ENCODE data around the gene CD93. TPM values are rescaled to one million over a fixed set of nuclear protein-coding genes. Genes with fewer than 3 reads are reported as not detected.

CD93 gene, protein sequence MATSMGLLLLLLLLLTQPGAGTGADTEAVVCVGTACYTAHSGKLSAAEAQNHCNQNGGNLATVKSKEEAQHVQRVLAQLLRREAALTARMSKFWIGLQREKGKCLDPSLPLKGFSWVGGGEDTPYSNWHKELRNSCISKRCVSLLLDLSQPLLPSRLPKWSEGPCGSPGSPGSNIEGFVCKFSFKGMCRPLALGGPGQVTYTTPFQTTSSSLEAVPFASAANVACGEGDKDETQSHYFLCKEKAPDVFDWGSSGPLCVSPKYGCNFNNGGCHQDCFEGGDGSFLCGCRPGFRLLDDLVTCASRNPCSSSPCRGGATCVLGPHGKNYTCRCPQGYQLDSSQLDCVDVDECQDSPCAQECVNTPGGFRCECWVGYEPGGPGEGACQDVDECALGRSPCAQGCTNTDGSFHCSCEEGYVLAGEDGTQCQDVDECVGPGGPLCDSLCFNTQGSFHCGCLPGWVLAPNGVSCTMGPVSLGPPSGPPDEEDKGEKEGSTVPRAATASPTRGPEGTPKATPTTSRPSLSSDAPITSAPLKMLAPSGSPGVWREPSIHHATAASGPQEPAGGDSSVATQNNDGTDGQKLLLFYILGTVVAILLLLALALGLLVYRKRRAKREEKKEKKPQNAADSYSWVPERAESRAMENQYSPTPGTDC
- 10 to 100 TPM; 14.2 to 19.2 TPM for total RNA-seq

DNA sequence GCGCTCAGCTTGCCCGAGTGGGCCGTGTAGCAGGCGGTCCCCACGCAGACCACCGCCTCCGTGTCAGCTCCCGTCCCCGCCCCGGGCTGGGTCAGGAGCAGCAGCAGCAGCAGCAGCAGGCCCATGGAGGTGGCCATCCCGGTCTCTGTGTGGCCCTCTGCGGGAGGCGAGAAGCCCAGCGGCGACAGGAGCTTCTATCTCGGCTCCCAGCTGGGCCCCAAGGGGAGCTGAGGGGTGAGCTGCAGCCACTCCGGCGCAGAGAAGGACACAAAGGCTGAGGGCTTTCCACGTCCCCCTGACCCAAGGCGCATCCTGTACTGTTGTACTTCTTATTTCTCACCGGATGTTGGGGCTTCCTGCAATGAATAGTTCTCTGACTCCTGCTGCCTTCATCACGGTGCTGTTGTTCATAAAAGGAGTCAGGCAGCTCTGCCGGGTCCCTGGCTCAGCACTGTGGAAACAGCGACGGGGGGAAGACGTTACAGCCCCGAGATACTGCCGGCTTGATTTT lies at the start of gene CD93:
TSS of gene CD93 (minus strand) at position 269 of the 511 bp plus-strand sequence. CDS start at position 137, 132 bp downstream.
- WGBS, 2 donors = 31 to 51% methylated on average over 17 to 23 of the region's 28 CpGs
- intact Hi-C loops (cut with DNase I) = no loop called here
- no peaks in the 10 kb centered on the region for H3K27me3 ChIP-seq
- no peaks in the 10 kb centered on the region for H3K9me3 ChIP-seq
- H3K27ac ChIP-seq = peak within 1 kb of the TSS; percentile 19 to 69 (median 54)
- ATAC-seq (no peak), DNase-seq (peak in 2 of 4 donors; percentile 15 to 50)
- H3K36me3 ChIP-seq (replicated peaks in 1 of 2; ENCODE audit: insufficient read depth in 1 of 2, low read depth in 2 of 2) = no peaks in the 10 kb centered on the region
- H3K4me1 ChIP-seq = peaks cover under 1% of the 10 kb centered on the region
- H3K4me3 ChIP-seq = no peak within 1 kb of the TSS
- TF ChIP-seq, protein P1, sequence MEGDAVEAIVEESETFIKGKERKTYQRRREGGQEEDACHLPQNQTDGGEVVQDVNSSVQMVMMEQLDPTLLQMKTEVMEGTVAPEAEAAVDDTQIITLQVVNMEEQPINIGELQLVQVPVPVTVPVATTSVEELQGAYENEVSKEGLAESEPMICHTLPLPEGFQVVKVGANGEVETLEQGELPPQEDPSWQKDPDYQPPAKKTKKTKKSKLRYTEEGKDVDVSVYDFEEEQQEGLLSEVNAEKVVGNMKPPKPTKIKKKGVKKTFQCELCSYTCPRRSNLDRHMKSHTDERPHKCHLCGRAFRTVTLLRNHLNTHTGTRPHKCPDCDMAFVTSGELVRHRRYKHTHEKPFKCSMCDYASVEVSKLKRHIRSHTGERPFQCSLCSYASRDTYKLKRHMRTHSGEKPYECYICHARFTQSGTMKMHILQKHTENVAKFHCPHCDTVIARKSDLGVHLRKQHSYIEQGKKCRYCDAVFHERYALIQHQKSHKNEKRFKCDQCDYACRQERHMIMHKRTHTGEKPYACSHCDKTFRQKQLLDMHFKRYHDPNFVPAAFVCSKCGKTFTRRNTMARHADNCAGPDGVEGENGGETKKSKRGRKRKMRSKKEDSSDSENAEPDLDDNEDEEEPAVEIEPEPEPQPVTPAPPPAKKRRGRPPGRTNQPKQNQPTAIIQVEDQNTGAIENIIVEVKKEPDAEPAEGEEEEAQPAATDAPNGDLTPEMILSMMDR (IDR thresholded peaks at IDR 0.05) = no peak
- peak in 2 of 3 donors; percentile 60 to 62 for TF ChIP-seq POLR2A (IDR thresholded peaks at IDR 0.05)

DNA sequence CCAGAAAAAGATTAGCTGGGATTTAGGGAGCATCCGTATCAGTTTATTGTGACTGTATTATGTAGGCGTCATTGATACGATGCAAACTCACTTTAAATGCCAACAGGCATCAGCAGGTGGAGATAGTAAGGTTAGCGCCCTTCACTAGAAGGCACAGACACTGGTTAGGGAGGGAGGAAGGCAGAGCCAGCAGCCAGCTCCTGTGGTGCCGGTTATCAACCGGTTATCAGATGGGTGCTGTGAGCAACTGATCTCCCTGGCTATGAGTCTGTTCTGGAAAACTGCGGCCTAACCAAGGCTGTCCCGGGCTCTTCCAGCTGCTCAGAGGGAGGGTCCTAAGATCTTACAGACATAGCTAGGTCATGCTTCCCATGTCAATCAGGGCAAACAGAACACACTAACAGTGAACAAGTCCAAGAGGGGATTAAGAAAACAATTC lies 47.5 kb upstream of the CD93 start:
- no peak for ATAC-seq
- 79 to 82% methylated on average over 8 of the region's 8 CpGs for whole genome bisulfite sequencing, 2 donors
- no peak overlapping the region for H3K4me3 ChIP-seq
- H3K27ac ChIP-seq = no peak overlapping the region
- no peaks in the 10 kb centered on the region for H3K27me3 ChIP-seq
- no peaks in the 10 kb centered on the region for H3K36me3 ChIP-seq (replicated peaks in 1 of 2; ENCODE audit: insufficient read depth in 1 of 2, low read depth in 2 of 2)
- no peaks in the 10 kb centered on the region for H3K9me3 ChIP-seq
- H3K4me1 ChIP-seq = no peaks in the 10 kb centered on the region
- peak in 1 of 4 donors; percentile 1 for DNase-seq
- intact Hi-C loops (cut with DNase I) = no loop called here
- TF ChIP-seq POLR2A (IDR thresholded peaks at IDR 0.05) = no peak
- TF ChIP-seq, protein P1 (IDR thresholded peaks at IDR 0.05) = no peak

DNA sequence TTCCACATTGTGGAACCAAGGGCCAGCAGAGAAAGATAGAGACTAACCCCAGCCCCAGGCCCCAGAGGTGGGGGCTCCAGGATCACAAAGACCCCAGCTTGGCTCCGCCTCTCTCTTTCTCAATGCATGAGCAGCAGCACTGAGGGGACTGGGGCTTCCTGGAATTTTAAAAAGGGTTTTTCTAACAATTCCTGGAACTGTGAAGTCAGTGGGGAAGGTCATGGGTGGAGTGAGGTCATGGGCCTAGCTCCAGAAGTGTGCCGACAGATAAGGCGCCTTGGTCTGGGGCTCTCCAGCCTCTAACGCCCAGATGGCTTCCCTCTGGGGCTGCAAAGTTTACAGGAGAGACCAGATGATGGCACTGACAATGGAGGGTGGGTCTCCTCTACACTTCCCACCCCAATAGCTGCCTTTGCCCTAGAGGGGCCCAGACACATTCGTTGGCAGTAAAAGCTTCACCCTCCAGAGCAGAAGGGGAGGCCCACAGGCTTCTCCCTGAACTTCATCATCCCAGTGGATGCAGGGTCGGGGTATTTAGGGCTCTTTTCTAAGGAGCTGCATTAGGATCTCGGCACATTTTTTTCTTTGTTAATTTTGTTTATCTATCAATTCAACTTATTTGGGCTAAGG lies 46.9 kb upstream of the CD93 start:
- Histone ChIP-seq H3K27me3 (no peaks in the 10 kb centered on the region), H3K4me3 (no peak overlapping the region), H3K4me1 (no peaks in the 10 kb centered on the region), H3K36me3 (replicated peaks in 1 of 2; ENCODE audit: insufficient read depth in 1 of 2, low read depth in 2 of 2) (no peaks in the 10 kb centered on the region), H3K9me3 (no peaks in the 10 kb centered on the region), H3K27ac (peak overlapping the region in 1 of 4 donors; percentile 7)
- intact Hi-C loops (cut with DNase I) = no loop called here
- no peak for TF ChIP-seq POLR2A (IDR thresholded peaks at IDR 0.05)
- TF ChIP-seq, protein P1 (IDR thresholded peaks at IDR 0.05) = no peak
- DNase-seq (peak in 1 of 4 donors; percentile 10), ATAC-seq (peak; percentile 35)
- WGBS, 2 donors = 69 to 72% methylated on average over 7 of the region's 7 CpGs

DNA sequence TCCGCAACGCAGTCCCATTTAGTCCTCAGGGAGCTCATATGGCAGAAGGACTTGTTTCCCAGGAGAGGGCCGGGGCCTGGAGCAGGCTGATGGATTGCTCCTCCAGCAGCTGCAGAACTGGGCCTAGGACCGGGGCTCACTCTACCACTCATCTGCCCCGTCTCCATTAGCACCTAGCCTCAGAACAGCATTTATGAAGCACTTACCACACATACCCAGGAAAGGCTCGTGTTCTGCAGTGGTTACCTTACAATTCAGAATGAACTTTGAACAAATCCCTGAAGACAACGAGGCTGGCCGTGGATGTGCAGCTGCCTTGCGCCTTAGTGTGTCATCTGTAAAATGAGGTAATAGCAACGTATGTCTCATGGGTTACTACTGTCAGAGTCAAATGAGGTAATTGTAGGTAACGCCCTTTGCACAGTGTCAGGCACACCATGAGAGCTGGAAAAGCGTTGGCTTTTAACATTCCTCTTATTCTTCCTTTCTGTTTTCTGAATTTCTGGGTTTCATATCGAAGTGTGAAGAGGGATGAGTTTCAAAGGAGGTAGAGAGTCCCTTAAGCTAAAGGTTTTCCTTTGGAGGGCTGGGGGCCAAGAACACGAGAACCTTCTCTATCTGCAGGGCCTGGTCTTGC lies 46.3 kb upstream of the CD93 start:
- peak in 1 of 4 donors; percentile 2 for DNase-seq
- no peaks in the 10 kb centered on the region for H3K4me1 ChIP-seq
- peak overlapping the region in 1 of 4 donors; percentile 7 for H3K27ac ChIP-seq
- TF ChIP-seq POLR2A (IDR thresholded peaks at IDR 0.05) = no peak
- TF ChIP-seq, protein P1 (IDR thresholded peaks at IDR 0.05) = no peak
- no peaks in the 10 kb centered on the region for H3K36me3 ChIP-seq (replicated peaks in 1 of 2; ENCODE audit: insufficient read depth in 1 of 2, low read depth in 2 of 2)
- intact Hi-C loops (cut with DNase I) = no loop called here
- no peak overlapping the region for H3K4me3 ChIP-seq
- no peaks in the 10 kb centered on the region for H3K27me3 ChIP-seq
- 71 to 75% methylated on average over 12 to 14 of the region's 14 CpGs for WGBS, 2 donors
- H3K9me3 ChIP-seq = no peaks in the 10 kb centered on the region
- no peak for ATAC-seq
